Fibroblast of villous mesenchyme (primary cell): ENCODE data around the gene TOR4A. TPM values are rescaled to one million over a fixed set of nuclear protein-coding genes. Genes with fewer than 3 reads are reported as not detected.
A peak's percentile ranks its signal among the peaks of the same experiment; 100 is the strongest.

ENCODE experiments used
- DNase-seq: peaks from one replicate; pipeline ENCODE4 v3.0.0-alpha.2; 2010; ENCODE audit warnings: low read depth
- H3K4me3 ChIP-seq: 2 replicates; pipeline ENCODE4 v1.5.1; 2011; ENCODE audit warnings: low read depth, mild to moderate bottlenecking, low read length
- CTCF ChIP-seq: IDR thresholded peaks from 2 replicates; pipeline ENCODE4 v1.5.1; 2012; ENCODE audit warnings: low read depth, mild to moderate bottlenecking, low read length; ENCODE audit not compliant: insufficient read depth
- total RNA-seq: library from RNA; depleted of rRNA; stranded (reverse); fragments of >200 nt; gene quantifications from 2 replicates; pipeline ENCODE4 v1.2.3, GENCODE V29; 2012

The TOR4A gene
- total RNA-seq, 1 donor, result 42.3 TPM

GRCh38 chr9:137316012-137316981, 38.8 kb downstream of the TOR4A start:
- TF ChIP-seq CTCF, result no peak
- no peak overlapping the region for H3K4me3 ChIP-seq
- DNase-seq, result peak; percentile 46

GRCh38 chr9:137317021-137317717, 39.6 kb downstream of the TOR4A start:
- no peak overlapping the region for H3K4me3 ChIP-seq
- DNase-seq, result no peak
- TF ChIP-seq CTCF, result no peak

- DNase-seq, result no peak
- no peak overlapping the region for H3K4me3 ChIP-seq
- TF ChIP-seq CTCF, result no peak
These were observed 40.4 kb downstream of the TOR4A start for GRCh38 chr9:137317718-137318511.

- H3K4me3 ChIP-seq, result no peak overlapping the region
- TF ChIP-seq CTCF, result no peak
- no peak for DNase-seq
These were observed 41.1 kb downstream of the TOR4A start for GRCh38 chr9:137318602-137319001.

- H3K4me3 ChIP-seq, result no peak overlapping the region
These were observed 41.6 kb downstream of the TOR4A start for GRCh38 chr9:137319011-137319738.

More at GRCh38 chr9:137319011-137319738, 41.6 kb downstream of the TOR4A start:
- peak; percentile 50 for TF ChIP-seq CTCF
- DNase-seq, result peak; percentile 56
